Thyroid gland (tissue), 4 donors: ENCODE data around the gene SRSF12. TPM values are rescaled to one million over a fixed set of nuclear protein-coding genes. Genes with fewer than 3 reads are reported as not detected.

Source experiments
- DNase-seq, 2 donors: peaks; one replicate each; pipeline ENCODE4 v3.0.0-alpha.2; 2019
- H3K27ac ChIP-seq, 3 donors: fragments of 200-600 bp; sonication (generic); 1 replicate in 2 of 3; 2 replicates in 1 of 3; pipeline ENCODE4 v1.5.1; 2016 to 2019; ENCODE audit warnings: mild to moderate bottlenecking in 1 of 3, moderate library complexity in 1 of 3
- H3K27me3 ChIP-seq: fragments of 200-600 bp; sonication (generic); one replicate; pipeline ENCODE4 v1.5.1; 2019
- H3K36me3 ChIP-seq, 2 donors: fragments of 200-600 bp; sonication (generic); one replicate each; pipeline ENCODE4 v1.5.1; 2016 to 2019
- H3K4me1 ChIP-seq, 2 donors: fragments of 200-600 bp; sonication (generic); one replicate each; pipeline ENCODE4 v1.5.1; 2017 to 2019
- H3K4me3 ChIP-seq, 3 donors: fragments of 200-600 bp; sonication (generic); replicated peaks in 1 of 3; 1 replicate in 2 of 3; 2 replicates in 1 of 3; pipeline ENCODE4 v1.5.1; 2016; ENCODE audit warnings: mild to moderate bottlenecking in 1 of 3
- H3K9me3 ChIP-seq: fragments of 200-600 bp; sonication (generic); one replicate; pipeline ENCODE4 v1.5.1; 2017
- CTCF ChIP-seq, 6 experiments: fragments of 200-600 bp in 3 of 6; fragments of 450-650 bp in 3 of 6; sonication (generic) in 3 of 6; IDR thresholded peaks; one replicate each; pipeline ENCODE4 v1.5.1; 2016 to 2019; ENCODE audit warnings: antibody characterized with exemption in 6 of 6, mild to moderate bottlenecking in 2 of 6, inconsistent platforms in 1 of 6, moderate library complexity in 1 of 6
- POLR2A ChIP-seq, 2 donors: fragments of 450-650 bp; IDR thresholded peaks; one replicate each; pipeline ENCODE4 v1.6.1; 2017; ENCODE audit warnings: antibody characterized with exemption in 2 of 2, mild to moderate bottlenecking in 2 of 2, moderate library complexity in 1 of 2
- WGBS, 2 donors: methylation state at CpG; one replicate each; pipeline ENCODE4 v1.1.5; 2017; 5-methylcytosine and 5-hydroxymethylcytosine counted together
- intact Hi-C: fragments of 100-400 bp; cut with DNase I; formaldehyde crosslinking; loops from one replicate; pipeline ENCODE4 v1.15.1; 2023
- total RNA-seq, 4 donors: library from RNA; depleted of rRNA; stranded (reverse); fragments of >200 nt; gene quantifications; one replicate each; pipeline ENCODE4 v1.2.3, GENCODE V29; 2016

The SRSF12 gene
- total RNA-seq, 4 donors from 2014 or later, result 0.88 to 3.3 (median 2.7) TPM

- intact Hi-C loops, result loop anchor here (10.0 kb wide), 1 partner anchor 161 kb away; no protein-coding TSS in a partner anchor
- H3K27ac ChIP-seq, result peak overlapping the region in 2 of 3 donors; percentile 82 to 87
- H3K27me3 ChIP-seq, result no peaks in the 10 kb centered on the region
- WGBS, 2 donors, result 8 to 9% methylated on average over 16 of the region's 17 CpGs
- TF ChIP-seq CTCF (IDR thresholded peaks at IDR 0.05) (no peak), POLR2A (IDR thresholded peaks at IDR 0.05) (no peak)
- no peaks in the 10 kb centered on the region for H3K9me3 ChIP-seq
- peak overlapping the region; percentile 39 to 85 (median 73) for H3K4me3 ChIP-seq
- peaks cover 0 to 7% of the 10 kb centered on the region in 2 donors for H3K4me1 ChIP-seq
- DNase-seq, result no peak
- no peaks in the 10 kb centered on the region for H3K36me3 ChIP-seq
These were observed 27.5 kb upstream of the SRSF12 start for GRCh38 chr6:89145091-89145955.

GRCh38 chr6:89144354-89144906 is 26.6 kb upstream of the SRSF12 start:
- Histone ChIP-seq H3K4me3 (no peak overlapping the region), H3K27ac (no peak overlapping the region), H3K36me3 (no peaks in the 10 kb centered on the region), H3K9me3 (no peaks in the 10 kb centered on the region), H3K4me1 (peaks cover 0 to 7% of the 10 kb centered on the region in 2 donors), H3K27me3 (no peaks in the 10 kb centered on the region)
- TF ChIP-seq CTCF (IDR thresholded peaks at IDR 0.05) (no peak), POLR2A (IDR thresholded peaks at IDR 0.05) (no peak)
- no peak for DNase-seq
- WGBS, 2 donors, result 72 to 75% methylated on average over 2 of the region's 2 CpGs
- intact Hi-C loops, result loop anchor here (10.0 kb wide), 1 partner anchor 160 kb away; no protein-coding TSS in a partner anchor

GRCh38 chr6:89140347-89141156 is 22.7 kb upstream of the SRSF12 start:
- H3K27me3 ChIP-seq, result no peaks in the 10 kb centered on the region
- H3K36me3 ChIP-seq, result no peaks in the 10 kb centered on the region
- intact Hi-C loops, result loop anchor here (10.0 kb wide), 1 partner anchor 156 kb away; no protein-coding TSS in a partner anchor
- TF ChIP-seq CTCF (IDR thresholded peaks at IDR 0.05), result no peak
- no peak for TF ChIP-seq POLR2A (IDR thresholded peaks at IDR 0.05)
- no peaks in the 10 kb centered on the region for H3K4me1 ChIP-seq
- H3K4me3 ChIP-seq, result no peak overlapping the region
- no peak overlapping the region for H3K27ac ChIP-seq
- WGBS, 2 donors, result 78 to 80% methylated on average over 7 of the region's 7 CpGs
- DNase-seq, result no peak
- no peaks in the 10 kb centered on the region for H3K9me3 ChIP-seq

- H3K4me3 ChIP-seq, result no peak overlapping the region
- DNase-seq, result no peak
- TF ChIP-seq CTCF (IDR thresholded peaks at IDR 0.05), result no peak
- no peak for TF ChIP-seq POLR2A (IDR thresholded peaks at IDR 0.05)
- no peaks in the 10 kb centered on the region for H3K9me3 ChIP-seq
- intact Hi-C loops, result loop anchor here (10.0 kb wide), 1 partner anchor 155 kb away; no protein-coding TSS in a partner anchor
- no peaks in the 10 kb centered on the region for H3K36me3 ChIP-seq
- no peaks in the 10 kb centered on the region for H3K27me3 ChIP-seq
- no peak overlapping the region for H3K27ac ChIP-seq
- no peaks in the 10 kb centered on the region for H3K4me1 ChIP-seq
- 79 to 92% methylated on average over 5 of the region's 5 CpGs for WGBS, 2 donors
These were observed 21.9 kb upstream of the SRSF12 start for GRCh38 chr6:89139509-89140346.
